ACHN (cell line): Measurements from ENCODE around the gene ACADVL.
"Not testable (repeated sequence)": the region's sequence is repeated elsewhere in the genome, so short reads cannot be mapped to it uniquely, and the experiment has no call there.

Experiments
- DNase-seq: peaks from one replicate; pipeline ENCODE4 v3.0.0-alpha.2; 2015
- in situ Hi-C: cut with HindIII; loops from 2 replicates; pipeline ENCODE4 v1.10.0; 2017; ENCODE audit warnings: low sequenced_read_pairs, low pct_ligation_motif_present, low pct_unique_long_range_greater_than_20kb

The ACADVL gene

DNA sequence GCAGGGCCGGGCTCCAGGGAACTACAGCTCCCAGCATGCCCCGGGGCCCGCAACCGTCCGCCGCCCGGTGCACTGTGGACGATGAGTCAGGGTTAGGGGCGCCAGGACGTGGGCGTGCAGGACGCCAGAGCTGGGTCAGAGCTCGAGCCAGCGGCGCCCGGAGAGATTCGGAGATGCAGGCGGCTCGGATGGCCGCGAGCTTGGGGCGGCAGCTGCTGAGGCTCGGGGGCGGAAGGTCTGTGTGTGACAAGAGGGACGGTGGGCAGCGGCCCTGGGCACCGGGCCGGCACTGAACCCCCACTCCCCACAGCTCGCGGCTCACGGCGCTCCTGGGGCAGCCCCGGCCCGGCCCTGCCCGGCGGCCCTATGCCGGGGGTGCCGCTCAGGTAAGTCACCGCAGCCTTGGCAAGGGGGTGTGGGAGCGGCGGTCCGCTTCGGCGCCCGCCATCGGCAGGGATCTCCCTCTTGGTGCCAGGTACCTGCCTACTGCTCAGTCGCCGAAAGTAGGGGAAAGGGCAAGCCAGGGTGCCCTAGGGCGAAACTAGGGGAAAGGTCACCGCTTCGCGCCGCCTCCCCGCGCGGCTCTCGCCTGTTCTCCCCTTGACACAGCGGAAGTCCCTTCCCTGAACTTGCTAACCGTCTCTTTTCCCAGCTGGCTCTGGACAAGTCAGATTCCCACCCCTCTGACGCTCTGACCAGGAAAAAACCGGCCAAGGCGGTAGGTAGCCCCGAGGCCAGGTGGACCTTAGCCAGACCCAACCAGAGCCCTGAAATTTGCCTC lies at the start of gene ACADVL, which contains the start of gene DLG4:
Gene ACADVL (plus strand): TSS at position 127 of the 781 bp plus-strand sequence. CDS start 47 bp downstream, at position 174.
Gene DLG4 (minus strand): TSS at position 25 of the 781 bp plus-strand sequence.
- DNase-seq = peak; percentile 89
- in situ Hi-C loops = no loop called here

DNA sequence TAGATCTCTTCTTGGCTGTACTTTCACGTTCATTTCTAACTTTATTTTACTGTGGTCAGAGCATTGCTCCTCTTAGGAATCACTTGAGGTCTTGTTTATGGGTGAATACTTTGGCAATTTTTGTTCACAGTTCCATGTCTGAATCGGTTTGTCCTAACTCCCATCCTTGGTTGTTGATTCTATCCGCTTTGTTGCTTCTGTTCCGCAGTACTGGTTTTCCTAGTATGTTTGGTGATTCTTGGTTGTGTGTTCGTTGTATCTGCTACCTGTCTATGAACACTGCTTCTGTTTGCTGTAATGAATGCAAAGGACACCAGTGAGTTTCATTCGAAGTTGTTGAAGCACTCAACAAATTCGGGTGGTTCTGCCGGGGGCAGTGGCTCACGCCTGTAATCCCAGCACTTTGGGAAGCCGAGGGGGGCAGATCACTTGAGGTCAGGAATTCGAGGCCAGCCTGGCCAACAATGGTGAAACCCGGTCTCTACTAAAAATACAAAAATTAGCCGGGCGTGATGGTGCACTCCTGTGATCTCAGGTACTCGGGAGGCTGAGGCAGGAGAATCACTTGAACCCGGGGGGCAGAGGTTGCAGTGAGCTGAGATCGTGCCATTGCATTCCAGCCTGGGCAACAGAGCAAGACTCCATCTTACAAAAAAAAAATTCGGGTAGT lies 47.1 kb upstream of the ACADVL start:
- DNase-seq, in situ Hi-C loops: not testable (repeated sequence)

DNA sequence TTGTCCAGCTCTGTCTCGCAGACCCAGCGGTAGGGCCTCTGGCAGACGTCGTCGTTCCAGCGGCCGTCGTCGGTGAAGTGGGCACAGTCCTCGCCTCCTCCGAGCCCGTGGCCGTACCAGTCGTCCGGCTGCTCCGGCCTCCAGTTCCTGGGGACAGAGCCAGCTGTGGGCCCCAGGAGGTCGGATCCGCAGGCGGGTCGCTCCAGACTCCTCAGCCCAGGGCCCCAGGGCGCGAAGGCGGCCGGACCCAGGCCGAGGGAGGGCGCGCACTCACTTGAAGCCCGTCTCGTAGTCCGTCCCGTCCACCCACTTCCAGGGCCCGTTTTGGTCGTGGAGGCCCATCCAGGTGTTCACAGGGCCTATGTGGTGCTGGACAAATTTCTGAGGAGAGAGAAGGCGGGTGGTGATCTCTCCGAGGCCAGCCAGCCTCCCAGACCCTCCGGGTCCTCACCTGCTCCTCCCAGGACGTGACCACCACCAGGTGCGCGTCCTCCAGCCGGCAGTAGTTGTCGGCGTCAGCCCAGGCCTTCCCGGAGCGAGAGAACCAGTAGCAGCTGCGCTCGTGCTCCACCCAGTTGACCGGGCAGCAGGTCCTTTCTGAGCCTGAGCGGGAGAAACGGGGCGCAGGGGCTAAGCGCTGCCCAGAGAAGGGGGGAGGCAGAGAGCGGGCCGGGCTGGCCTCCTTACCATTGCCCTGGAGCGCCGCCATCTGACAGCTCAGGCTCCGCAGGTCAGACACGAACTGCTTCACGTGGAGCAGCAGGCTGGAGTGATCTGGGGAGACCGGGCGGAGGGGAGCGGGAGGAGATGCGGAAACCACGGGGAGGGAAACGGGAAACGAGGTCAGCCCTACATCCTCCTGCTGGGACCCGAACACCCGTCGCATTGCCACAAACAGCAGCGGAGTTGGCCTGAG lies 45.8 kb upstream of the ACADVL start:
- in situ Hi-C loops = no loop called here
- no peak for DNase-seq

DNA sequence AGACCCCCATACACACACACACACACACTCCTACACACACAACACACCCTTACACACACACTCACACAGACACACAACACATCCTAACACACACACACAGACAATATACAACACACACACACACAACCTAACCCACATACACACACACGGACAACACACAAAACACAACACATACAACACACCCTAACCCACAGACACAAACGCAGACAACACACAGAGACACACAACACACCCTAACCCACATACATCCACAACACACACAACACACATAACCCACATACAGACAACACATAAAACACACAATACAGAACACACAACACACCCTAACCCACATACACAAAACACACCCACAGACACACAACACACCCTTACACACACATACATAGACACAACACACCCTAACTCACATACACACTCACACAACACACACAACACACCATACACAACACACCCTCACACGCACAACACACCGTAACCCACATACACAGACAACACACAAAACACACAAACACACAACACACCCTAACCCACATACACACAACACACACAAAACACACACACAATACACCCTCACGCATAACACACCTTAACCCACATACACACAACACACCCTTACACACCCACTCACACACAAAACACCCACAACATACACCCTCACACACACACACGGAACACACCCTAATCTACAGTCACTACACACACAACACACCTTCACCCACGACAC lies 45.0 kb upstream of the ACADVL start:
- DNase-seq = no peak
- in situ Hi-C loops = no loop called here

DNA sequence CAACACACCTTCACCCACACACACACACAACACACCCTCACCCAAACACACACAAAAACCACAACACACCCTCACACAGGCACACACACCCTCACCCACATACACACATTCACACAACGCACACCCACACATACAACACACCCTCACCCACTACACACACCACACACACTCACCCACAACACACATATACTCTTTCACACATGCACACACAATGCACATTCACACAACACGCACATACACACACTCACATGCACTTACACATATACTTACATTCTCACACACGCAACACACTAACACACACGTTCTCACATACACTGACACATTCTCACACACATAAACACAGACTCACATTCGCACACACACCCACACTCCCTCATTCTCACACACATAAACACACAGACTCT lies 44.4 kb upstream of the ACADVL start:
- DNase-seq = no peak
- in situ Hi-C loops = no loop called here

DNA sequence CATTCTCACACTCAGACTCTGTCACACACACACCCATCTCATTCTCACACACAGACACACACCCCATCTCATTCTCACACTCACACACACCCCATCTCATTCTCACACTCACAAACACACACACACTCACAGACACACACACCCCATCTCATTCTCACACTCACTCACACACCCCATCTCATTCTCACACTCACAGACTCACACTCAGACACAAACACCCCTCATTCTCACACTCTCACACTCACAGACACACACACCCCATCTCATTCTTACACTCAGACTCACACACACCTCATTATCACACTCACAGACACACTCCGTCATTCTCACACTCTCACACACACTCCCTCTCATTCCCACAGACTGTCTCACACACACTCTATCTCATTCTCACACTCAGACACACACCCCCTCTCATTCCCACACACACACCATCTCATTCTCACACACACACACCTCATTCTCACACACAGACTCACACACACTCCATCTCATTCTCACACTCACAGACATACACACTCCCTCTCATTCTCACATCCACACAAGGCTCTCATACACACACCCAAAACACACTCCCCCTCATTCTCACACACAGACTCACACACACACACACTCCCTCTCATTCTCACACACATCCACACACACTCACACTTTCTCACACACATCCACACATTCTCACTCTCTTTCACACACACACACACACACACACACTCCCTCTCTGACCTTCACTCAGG lies 43.5 kb upstream of the ACADVL start:
- no peak for DNase-seq
- in situ Hi-C loops = no loop called here

DNA sequence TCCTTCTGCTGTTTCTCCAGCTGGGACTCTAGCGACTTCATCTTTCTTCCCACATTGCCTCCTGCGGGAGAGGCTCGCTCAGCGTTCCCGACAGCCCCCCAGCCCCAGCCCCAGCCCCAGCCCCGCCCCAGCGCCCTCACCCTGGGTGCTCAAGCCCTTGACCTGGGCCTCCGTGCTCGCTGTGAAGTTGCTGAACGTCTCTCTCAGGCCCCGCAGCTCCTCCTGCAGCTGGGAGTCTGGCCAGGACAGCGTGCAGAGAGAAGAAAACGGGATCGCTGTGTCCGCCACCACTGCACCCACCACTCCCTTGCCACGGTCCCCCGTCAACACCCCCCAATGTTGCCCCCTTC lies 42.9 kb upstream of the ACADVL start:
- in situ Hi-C loops = no loop called here
- DNase-seq = no peak

DNA sequence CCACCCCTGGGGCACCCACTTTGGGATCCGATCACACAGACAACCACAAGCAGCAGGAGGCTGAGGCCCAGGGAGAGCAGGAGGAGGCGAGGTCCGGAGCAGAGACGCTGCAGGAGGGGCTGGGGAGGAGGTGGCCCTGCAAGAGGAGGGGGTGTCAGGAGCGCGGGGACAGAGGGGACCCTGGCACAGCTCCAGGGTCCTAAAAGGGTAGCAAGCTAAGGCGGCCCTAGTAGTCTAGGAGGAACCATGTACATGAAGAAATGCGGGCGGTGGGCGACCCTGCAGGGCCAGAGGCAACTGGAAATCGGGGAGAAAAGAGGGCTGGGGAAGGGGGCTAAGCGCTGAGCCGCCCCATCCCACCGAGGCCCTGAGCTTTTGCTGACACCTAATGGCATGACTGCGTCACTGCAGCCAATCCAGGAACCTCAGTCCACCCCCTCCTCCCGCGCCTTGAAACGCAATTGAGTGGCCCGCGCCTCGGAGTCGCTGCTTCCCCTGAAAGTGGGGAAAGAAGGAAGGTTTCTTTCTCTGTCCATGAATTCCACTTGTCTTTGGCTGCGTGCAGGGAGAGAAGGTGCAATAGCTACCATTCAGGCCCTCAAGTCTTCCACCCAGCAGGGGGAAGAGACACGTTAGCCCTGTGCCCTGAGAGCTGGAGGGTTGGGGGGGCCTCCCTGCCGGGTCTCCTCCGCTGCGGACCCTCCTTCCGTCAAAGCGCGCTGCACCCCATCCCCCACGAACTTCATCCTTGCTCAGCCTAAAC lies 42.4 kb upstream of the ACADVL start:
- in situ Hi-C loops = no loop called here
- peak; percentile 76 for DNase-seq

DNA sequence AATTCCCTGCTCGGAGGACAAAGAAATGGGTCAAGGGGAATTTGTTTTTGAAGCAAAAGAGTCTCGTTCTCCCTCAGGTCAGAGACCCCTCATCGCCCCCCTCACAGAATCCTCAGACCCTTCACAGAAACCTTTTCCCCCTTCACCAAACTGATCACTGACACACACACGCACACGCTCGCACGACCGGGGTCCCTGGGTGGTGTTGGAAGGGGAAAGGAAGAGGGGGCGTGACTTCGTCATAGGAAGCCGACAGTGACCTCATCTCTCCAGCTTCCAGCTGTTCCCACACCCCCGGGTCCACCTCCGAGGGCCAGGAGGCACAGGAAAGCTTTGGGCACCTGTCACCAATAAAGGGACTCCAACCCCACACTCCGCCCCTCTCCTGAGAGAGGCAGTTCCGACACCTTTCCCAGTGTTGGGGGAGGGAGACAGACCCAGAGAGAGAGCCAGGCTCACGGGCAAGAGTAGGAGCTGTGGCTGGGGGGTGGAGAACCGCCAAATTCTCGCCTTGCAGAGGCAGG lies 41.7 kb upstream of the ACADVL start:
- in situ Hi-C loops = no loop called here
- DNase-seq = no peak

DNA sequence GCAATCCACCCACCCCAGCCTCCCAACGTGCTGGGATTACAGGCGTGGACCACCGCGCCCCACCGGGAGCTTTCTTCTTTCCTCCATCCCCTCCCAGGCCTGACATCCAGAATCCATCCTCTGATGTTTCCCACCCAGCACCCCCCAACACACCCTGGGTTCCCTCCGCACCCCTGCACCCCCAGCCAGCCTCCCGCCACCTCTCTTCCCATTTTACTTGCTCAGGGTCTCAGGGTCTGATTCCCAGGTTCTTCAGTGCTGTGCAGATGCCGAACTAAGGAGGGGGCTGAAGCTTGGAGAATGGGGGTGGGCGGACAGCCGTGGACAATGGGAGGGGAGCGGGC lies 40.8 kb upstream of the ACADVL start:
- in situ Hi-C loops = no loop called here
- no peak for DNase-seq

DNA sequence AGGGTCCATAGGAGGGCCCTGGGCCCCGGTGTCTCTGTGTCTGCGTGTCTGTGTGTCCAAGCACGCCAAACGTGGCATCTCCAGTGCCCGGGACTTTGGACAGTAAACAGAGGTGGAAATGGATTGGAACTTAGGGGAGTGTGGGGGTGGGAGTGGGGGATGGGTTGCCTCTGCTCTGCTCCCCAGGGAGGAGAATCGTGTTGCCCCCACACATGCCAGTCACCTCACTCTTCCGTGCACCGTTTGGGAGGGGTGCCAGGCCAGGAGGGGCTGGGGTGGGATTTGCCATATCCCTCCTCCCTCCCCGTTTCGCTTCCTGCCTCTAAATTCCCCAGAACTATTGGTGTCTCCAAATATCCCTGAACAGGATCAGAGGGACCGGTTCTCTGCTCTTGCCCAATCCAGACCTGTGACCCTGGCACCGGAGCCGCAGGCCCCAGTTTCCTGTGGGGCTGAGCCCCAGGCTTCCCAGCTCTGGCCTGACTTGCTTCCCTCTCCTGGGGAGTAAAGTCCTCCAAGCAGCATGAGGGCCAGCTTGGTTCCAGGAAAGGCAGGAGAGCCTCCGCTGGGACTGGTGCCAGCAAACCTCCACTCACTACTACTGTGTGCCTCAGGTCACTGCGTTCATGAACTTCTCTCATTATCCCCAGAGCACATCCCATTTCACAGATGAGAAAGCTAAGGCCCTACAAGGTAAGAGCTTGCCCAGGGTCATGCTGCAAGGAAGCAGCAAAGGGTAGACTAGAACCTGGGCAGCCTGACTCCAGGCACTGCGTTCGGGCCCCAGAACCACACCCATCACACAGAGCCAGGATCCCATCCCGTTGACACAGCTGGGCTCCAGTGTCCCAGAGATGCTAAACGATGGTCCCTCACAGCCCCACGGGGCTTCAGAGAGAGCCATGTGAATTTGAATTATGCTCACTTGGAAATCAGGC lies 40.2 kb upstream of the ACADVL start, which contains the start of gene ASGR1:
Gene ASGR1 (minus strand): TSS at position 54 of the 938 bp plus-strand sequence. CDS start 807 bp downstream, outside the sequence.
- DNase-seq = no peak
- in situ Hi-C loops = no loop called here

DNA sequence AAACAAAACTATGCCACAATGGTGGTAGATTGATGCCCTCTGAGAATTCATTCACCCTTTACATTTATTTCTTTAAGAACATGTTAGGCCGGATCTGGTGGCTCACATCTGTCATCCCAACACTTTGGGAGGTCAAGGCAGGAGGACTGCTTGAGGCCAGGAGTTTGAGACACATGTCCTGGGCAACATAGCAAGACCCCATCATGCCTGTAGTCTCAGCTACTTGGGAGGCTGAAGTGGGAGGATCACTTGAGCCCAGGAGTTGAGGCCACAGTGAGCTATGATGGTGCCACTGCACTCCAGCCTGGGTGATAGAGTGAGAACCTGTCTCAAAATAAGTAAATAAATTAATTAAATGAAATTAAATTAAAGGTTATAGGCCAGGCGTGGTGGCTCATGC lies 37.6 kb upstream of the ACADVL start:
- DNase-seq, in situ Hi-C loops: not testable (repeated sequence)

DNA sequence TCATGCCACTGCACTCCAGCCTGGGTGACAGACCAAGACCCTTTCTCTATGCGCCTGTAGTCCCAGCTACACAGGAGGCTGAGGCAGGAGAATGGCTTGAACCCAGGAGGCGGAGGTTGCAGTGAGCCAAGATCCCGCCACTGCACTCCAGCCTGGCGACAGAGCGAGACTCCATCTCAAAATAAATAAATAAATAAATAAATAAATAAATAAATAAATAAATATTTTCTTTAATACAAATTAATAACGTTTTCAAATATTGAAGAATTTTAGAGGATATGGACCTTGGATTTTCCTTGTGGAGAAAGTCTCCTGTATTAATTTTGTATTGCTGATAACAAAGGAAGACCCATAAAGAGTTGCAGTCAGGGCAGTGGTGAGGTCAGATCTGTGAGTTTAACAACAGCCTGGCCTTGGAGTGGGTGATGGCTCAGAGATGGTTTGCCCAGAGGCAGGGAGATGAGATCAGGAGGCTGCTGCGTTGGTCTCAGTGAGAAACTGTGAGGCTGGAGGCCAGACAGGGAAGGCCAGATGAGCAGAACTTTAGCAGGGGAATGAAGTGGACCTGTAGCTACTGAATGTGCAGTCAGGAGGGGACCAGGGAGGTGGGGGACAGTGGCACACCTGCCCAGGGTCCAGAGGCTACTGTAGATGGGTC lies 36.2 kb upstream of the ACADVL start:
- DNase-seq = peak; percentile 69
- in situ Hi-C loops = no loop called here

DNA sequence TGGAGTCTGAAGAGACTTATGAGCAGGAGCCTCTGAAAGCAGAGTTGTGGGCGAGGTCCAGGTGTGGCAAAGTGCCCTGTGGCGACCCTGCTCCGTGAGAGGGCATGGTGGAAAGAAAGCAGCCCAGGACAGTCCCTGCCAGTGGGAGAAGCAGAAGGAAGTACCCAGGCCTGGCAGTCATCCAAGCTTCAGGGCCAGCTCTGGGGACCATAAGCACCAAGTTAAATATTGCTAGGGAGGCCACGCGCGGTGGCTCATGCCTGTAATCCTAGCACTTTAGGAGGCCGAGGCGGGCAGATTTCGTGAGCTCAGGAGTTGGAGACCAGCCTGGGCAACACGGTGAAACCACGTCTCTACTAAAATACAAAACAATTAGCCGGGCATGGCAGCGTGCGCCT lies 35.6 kb upstream of the ACADVL start:
- in situ Hi-C loops = no loop called here
- DNase-seq = peak; percentile 83

DNA sequence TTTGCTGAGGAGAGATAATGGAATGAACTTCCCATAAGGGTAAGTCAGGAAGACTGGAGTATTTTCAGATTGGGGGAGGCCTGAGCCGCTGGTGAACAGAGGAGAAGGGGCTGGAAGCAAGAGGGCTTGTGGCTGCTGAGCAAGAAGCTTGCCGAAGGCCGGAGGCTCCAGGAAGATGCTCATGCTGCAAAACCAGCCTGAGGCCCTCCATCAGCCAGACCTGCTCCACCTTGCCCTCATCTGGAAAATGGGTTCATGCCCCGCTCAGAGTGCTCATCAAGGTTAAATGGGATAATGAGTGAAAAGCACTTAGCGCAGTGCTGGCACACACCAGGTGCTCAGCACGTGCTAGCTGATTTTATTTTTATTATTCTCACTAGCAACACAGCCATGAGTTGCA lies 35.1 kb upstream of the ACADVL start:
- in situ Hi-C loops = no loop called here

DNA sequence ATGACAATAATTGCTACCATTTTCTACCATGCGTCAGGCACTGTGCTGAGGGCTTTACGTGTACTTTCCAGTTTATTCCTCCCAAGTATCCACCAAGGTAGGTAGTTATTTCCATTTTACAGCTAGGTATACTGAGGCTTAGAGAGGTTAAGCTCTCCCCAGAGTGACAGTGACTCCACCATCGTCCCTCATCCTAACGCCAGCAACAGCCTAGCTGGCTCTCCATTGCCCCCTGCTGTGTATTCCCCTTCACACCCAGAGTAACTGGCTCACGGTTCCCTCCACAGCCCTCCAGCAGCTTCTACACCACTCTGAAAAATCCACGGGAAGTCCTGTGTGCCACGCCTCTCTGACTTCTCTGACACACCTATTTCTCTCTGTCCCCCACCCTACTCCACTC lies 33.5 kb upstream of the ACADVL start:
- in situ Hi-C loops = no loop called here
- no peak for DNase-seq

More for the DNA sequence above, 35.1 kb upstream of the ACADVL start:
- DNase-seq = no peak
